Measurements from ENCODE around the gene PSMB2.

DNA sequence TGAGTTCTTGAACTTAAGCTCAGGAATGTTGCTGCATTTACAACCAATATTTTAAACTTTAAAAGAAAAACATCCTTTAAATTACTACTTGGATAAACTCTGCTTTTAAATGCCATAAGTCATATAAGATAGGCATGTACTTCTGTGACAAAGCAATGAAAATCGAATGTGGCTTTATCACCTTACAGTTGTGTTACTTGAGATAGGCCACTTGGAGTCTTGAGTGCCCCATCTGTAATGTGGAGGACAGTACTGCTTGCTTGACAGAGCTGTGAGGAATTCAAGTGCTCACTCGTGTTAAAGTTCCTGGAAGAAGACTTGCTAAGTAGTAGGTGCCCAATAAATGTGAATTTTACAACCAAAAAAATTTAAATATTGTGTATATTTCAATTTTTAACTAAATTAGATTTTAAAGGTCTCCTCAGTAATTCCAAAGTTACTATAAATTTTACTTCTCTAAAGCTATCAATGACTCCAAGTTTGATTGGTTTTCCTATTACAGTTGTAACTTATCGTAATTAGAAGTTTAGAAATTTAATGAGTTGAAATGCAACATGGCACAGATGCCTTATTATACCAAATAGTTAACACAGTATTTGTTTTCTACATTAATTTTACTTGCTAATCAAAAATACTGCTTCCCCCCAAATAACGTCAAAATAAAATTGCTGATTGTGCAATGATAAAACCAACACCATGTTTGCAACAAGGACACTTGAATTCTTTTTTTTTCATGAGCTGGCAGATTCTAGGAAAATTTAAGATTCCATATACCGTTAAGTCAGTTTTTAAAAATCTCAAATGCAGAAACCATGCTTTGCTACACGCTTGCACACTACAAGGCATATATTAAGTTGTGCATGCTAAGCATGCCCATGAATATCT, 21.8 kb downstream of the PSMB2 start:
- TF ChIP-seq, protein P1, sequence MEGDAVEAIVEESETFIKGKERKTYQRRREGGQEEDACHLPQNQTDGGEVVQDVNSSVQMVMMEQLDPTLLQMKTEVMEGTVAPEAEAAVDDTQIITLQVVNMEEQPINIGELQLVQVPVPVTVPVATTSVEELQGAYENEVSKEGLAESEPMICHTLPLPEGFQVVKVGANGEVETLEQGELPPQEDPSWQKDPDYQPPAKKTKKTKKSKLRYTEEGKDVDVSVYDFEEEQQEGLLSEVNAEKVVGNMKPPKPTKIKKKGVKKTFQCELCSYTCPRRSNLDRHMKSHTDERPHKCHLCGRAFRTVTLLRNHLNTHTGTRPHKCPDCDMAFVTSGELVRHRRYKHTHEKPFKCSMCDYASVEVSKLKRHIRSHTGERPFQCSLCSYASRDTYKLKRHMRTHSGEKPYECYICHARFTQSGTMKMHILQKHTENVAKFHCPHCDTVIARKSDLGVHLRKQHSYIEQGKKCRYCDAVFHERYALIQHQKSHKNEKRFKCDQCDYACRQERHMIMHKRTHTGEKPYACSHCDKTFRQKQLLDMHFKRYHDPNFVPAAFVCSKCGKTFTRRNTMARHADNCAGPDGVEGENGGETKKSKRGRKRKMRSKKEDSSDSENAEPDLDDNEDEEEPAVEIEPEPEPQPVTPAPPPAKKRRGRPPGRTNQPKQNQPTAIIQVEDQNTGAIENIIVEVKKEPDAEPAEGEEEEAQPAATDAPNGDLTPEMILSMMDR (IDR thresholded peaks at IDR 0.05; ENCODE audit: borderline replicate concordance, extremely low read depth, low read length, poor library complexity, severe bottlenecking): no peak
- no peak for TF ChIP-seq EZH2 (IDR thresholded peaks at IDR 0.05; ENCODE audit: borderline replicate concordance, low read depth, low read length, severe bottlenecking)
